ENCODE data around the gene EDIL3.

The EDIL3 gene

GRCh38 chr5:84381502-84382362 is 2.9 kb downstream of the EDIL3 start:
- no peaks in the 10 kb centered on the region for H3K36me3 ChIP-seq (ENCODE audit: control insufficient read depth, insufficient read depth, low read length)
- TF ChIP-seq CTCF (IDR thresholded peaks at IDR 0.05; ENCODE audit: insufficient read depth, low read length, poor library complexity, severe bottlenecking), result no peak
- H3K27me3 ChIP-seq (replicated peaks; ENCODE audit: control insufficient read depth, insufficient read depth, low read length), result no peaks in the 10 kb centered on the region; the same call in 1 of the 2 replicates
- H3K4me3 ChIP-seq (replicated peaks; ENCODE audit: low read depth, low read length), result no peak overlapping the region
- DNase-seq (ENCODE audit: extremely low read depth, insufficient read length), result no peak

- no peaks in the 10 kb centered on the region for H3K36me3 ChIP-seq (ENCODE audit: control insufficient read depth, insufficient read depth, low read length)
- no peak overlapping the region for H3K4me3 ChIP-seq (replicated peaks; ENCODE audit: low read depth, low read length)
- no peak for TF ChIP-seq CTCF (IDR thresholded peaks at IDR 0.05; ENCODE audit: insufficient read depth, low read length, poor library complexity, severe bottlenecking)
- no peaks in the 10 kb centered on the region; the same call in 1 of the 2 replicates for H3K27me3 ChIP-seq (replicated peaks; ENCODE audit: control insufficient read depth, insufficient read depth, low read length)
- DNase-seq (ENCODE audit: extremely low read depth, insufficient read length), result no peak
Measured at GRCh38 chr5:84379749-84380148, 4.9 kb downstream of the EDIL3 start.

DNA sequence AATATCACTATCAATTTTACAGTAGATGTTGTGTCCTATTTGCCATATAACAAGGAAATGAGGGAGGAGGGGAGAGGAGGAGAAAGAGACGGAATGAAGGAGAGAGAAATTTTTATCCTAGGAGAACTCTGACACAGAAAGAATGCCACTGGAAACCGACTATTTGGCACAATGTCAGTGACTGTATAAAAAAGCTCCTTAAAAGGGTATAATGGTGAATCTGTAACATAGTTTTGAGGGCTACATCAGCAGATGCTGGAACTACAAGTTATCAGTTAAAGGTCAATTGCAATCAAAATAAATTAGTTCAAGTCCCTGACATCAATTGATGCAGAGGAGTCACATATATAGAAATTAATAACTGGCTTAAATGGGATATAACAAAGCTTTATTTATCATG is 5.7 kb downstream of the EDIL3 start:
- DNase-seq (ENCODE audit: extremely low read depth, insufficient read length), result no peak
- H3K4me3 ChIP-seq (replicated peaks; ENCODE audit: low read depth, low read length), result no peak overlapping the region
- no peaks in the 10 kb centered on the region; the same call in 1 of the 2 replicates for H3K27me3 ChIP-seq (replicated peaks; ENCODE audit: control insufficient read depth, insufficient read depth, low read length)
- no peak for TF ChIP-seq CTCF (IDR thresholded peaks at IDR 0.05; ENCODE audit: insufficient read depth, low read length, poor library complexity, severe bottlenecking)
- no peaks in the 10 kb centered on the region for H3K36me3 ChIP-seq (ENCODE audit: control insufficient read depth, insufficient read depth, low read length)

DNA sequence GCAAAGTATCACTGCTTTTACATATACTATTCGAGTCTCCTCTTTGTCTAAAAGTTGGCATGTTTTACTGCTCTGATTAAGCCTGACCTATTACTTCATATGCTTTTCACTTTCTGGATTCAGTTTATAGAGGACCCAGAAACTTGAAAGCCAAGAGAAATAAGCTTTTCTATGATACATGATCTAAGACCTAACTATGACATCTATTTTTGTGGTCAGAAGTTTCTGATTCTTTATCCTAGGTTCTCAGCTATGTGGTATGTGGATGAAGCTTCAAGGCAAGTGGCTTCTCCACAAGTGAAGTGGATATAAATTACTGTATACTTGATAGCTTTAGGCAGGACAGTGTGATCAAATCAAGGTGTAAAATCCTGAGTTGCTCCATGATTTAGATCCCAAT is 6.3 kb downstream of the EDIL3 start:
- H3K36me3 ChIP-seq (ENCODE audit: control insufficient read depth, insufficient read depth, low read length), result no peaks in the 10 kb centered on the region
- no peaks in the 10 kb centered on the region; the same call in 1 of the 2 replicates for H3K27me3 ChIP-seq (replicated peaks; ENCODE audit: control insufficient read depth, insufficient read depth, low read length)
- DNase-seq (ENCODE audit: extremely low read depth, insufficient read length), result no peak
- H3K4me3 ChIP-seq (replicated peaks; ENCODE audit: low read depth, low read length), result no peak overlapping the region
- no peak for TF ChIP-seq CTCF (IDR thresholded peaks at IDR 0.05; ENCODE audit: insufficient read depth, low read length, poor library complexity, severe bottlenecking)

GRCh38 chr5:84376346-84376745 is 8.3 kb downstream of the EDIL3 start:
- DNase-seq (ENCODE audit: extremely low read depth, insufficient read length), result no peak
- TF ChIP-seq CTCF (IDR thresholded peaks at IDR 0.05; ENCODE audit: insufficient read depth, low read length, poor library complexity, severe bottlenecking), result no peak
- Histone ChIP-seq H3K4me3 (replicated peaks; ENCODE audit: low read depth, low read length) (no peak overlapping the region), H3K36me3 (ENCODE audit: control insufficient read depth, insufficient read depth, low read length) (no peaks in the 10 kb centered on the region), H3K27me3 (replicated peaks; ENCODE audit: control insufficient read depth, insufficient read depth, low read length) (no peaks in the 10 kb centered on the region)

Data from GM06990 (cell line).